H1 (cell line): Measurements from ENCODE around the gene MAPK8IP3. TPM values are rescaled to one million over a fixed set of nuclear protein-coding genes. Genes with fewer than 3 reads are reported as not detected.

Experiments used
- ASH2L ChIP-seq: fragments of 200-600, 300-600 bp; sonication (generic); IDR thresholded peaks from one replicate; pipeline ENCODE4 v1.7.1; 2017; ENCODE audit warnings: low read length
- CREB1 ChIP-seq: IDR thresholded peaks from 2 replicates; pipeline ENCODE4 v1.6.1; 2012; ENCODE audit warnings: inconsistent platforms
- EGR1 ChIP-seq: IDR thresholded peaks from 2 replicates; pipeline ENCODE4 v1.6.1; 2011; ENCODE audit warnings: low read depth, low read length, borderline replicate concordance
- KDM4A ChIP-seq: IDR thresholded peaks from one replicate; pipeline ENCODE4 v1.7.1; 2012; ENCODE audit warnings: low read depth, mild to moderate bottlenecking, moderate library complexity, low read length, inconsistent platforms; ENCODE audit not compliant: severe bottlenecking
- RXRA ChIP-seq: IDR thresholded peaks from 2 replicates; pipeline ENCODE4 v1.6.1; 2011; ENCODE audit warnings: low read depth, mild to moderate bottlenecking, low read length, moderate library complexity; ENCODE audit not compliant: insufficient read depth
- SAP30 ChIP-seq: fragments of 300-600 bp; sonication (generic); IDR thresholded peaks from 2 replicates; pipeline ENCODE4 v1.7.1; 2012; ENCODE audit warnings: low read length, moderate library complexity, mild to moderate bottlenecking, inconsistent platforms; ENCODE audit not compliant: insufficient read depth, insufficient replicate concordance
- SUZ12 ChIP-seq: fragments of 200-600 bp; sonication (generic); IDR thresholded peaks from 2 replicates; pipeline ENCODE4 v1.6.1; 2012; ENCODE audit warnings: mild to moderate bottlenecking, inconsistent platforms, low read length, moderate library complexity, mixed read lengths
- polyA plus RNA-seq, 7 experiments: library from polyadenylated mRNA; depleted of rRNA in 3 of 7; stranded (reverse) in 5 of 7; unstranded in 2 of 7; fragments of >200 nt in 5 of 7; fragments of 200-250 nt in 2 of 7; gene quantifications; 1 replicate in 5 of 7; 2 replicates in 1 of 7; 4 replicates in 1 of 7; pipeline versions ENCODE4 v1.2.1 to v1.2.3, GENCODE V29; 2011 to 2013; ENCODE audit warnings: missing spikeins in 2 of 7, mixed read lengths in 2 of 7
- total RNA-seq: library from RNA; stranded (reverse); fragmentation: NEBNext Ultra II Directional; extraction: Animal tissue kit (Norgen Biotek cat#: 25700); gene quantifications from 2 replicates; pipeline ENCODE4 v1.2.1, GENCODE V29; 2021
- TF ChIP-seq, protein P1 (sequence below): fragments of 300-600 bp; sonication (generic); IDR thresholded peaks from 2 replicates; pipeline ENCODE4 v1.7.1; 2012; ENCODE audit warnings: low read length, moderate library complexity, mild to moderate bottlenecking, inconsistent platforms; ENCODE audit not compliant: insufficient replicate concordance

Gene MAPK8IP3
- total and polyA plus RNA-seq, 2 of the 8 experiments (the other 6 are each of a cell fraction or from before 2014, with no cell fraction given) = 16.9 to 43.4 TPM

GRCh38 chr16:1757714-1758461 lies 51.9 kb downstream of the MAPK8IP3 start (continued):
- TF ChIP-seq, protein P1, sequence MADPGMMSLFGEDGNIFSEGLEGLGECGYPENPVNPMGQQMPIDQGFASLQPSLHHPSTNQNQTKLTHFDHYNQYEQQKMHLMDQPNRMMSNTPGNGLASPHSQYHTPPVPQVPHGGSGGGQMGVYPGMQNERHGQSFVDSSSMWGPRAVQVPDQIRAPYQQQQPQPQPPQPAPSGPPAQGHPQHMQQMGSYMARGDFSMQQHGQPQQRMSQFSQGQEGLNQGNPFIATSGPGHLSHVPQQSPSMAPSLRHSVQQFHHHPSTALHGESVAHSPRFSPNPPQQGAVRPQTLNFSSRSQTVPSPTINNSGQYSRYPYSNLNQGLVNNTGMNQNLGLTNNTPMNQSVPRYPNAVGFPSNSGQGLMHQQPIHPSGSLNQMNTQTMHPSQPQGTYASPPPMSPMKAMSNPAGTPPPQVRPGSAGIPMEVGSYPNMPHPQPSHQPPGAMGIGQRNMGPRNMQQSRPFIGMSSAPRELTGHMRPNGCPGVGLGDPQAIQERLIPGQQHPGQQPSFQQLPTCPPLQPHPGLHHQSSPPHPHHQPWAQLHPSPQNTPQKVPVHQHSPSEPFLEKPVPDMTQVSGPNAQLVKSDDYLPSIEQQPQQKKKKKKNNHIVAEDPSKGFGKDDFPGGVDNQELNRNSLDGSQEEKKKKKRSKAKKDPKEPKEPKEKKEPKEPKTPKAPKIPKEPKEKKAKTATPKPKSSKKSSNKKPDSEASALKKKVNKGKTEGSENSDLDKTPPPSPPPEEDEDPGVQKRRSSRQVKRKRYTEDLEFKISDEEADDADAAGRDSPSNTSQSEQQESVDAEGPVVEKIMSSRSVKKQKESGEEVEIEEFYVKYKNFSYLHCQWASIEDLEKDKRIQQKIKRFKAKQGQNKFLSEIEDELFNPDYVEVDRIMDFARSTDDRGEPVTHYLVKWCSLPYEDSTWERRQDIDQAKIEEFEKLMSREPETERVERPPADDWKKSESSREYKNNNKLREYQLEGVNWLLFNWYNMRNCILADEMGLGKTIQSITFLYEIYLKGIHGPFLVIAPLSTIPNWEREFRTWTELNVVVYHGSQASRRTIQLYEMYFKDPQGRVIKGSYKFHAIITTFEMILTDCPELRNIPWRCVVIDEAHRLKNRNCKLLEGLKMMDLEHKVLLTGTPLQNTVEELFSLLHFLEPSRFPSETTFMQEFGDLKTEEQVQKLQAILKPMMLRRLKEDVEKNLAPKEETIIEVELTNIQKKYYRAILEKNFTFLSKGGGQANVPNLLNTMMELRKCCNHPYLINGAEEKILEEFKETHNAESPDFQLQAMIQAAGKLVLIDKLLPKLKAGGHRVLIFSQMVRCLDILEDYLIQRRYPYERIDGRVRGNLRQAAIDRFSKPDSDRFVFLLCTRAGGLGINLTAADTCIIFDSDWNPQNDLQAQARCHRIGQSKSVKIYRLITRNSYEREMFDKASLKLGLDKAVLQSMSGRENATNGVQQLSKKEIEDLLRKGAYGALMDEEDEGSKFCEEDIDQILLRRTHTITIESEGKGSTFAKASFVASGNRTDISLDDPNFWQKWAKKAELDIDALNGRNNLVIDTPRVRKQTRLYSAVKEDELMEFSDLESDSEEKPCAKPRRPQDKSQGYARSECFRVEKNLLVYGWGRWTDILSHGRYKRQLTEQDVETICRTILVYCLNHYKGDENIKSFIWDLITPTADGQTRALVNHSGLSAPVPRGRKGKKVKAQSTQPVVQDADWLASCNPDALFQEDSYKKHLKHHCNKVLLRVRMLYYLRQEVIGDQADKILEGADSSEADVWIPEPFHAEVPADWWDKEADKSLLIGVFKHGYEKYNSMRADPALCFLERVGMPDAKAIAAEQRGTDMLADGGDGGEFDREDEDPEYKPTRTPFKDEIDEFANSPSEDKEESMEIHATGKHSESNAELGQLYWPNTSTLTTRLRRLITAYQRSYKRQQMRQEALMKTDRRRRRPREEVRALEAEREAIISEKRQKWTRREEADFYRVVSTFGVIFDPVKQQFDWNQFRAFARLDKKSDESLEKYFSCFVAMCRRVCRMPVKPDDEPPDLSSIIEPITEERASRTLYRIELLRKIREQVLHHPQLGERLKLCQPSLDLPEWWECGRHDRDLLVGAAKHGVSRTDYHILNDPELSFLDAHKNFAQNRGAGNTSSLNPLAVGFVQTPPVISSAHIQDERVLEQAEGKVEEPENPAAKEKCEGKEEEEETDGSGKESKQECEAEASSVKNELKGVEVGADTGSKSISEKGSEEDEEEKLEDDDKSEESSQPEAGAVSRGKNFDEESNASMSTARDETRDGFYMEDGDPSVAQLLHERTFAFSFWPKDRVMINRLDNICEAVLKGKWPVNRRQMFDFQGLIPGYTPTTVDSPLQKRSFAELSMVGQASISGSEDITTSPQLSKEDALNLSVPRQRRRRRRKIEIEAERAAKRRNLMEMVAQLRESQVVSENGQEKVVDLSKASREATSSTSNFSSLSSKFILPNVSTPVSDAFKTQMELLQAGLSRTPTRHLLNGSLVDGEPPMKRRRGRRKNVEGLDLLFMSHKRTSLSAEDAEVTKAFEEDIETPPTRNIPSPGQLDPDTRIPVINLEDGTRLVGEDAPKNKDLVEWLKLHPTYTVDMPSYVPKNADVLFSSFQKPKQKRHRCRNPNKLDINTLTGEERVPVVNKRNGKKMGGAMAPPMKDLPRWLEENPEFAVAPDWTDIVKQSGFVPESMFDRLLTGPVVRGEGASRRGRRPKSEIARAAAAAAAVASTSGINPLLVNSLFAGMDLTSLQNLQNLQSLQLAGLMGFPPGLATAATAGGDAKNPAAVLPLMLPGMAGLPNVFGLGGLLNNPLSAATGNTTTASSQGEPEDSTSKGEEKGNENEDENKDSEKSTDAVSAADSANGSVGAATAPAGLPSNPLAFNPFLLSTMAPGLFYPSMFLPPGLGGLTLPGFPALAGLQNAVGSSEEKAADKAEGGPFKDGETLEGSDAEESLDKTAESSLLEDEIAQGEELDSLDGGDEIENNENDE = no peak
- TF ChIP-seq SUZ12 (no peak), RXRA (no peak), EGR1 (no peak), ASH2L (no peak), KDM4A (no peak), CREB1 (no peak), SAP30 (no peak)
